IMR-90 (cell line): Measurements from ENCODE around the gene CYTH1. TPM values are rescaled to one million over a fixed set of nuclear protein-coding genes. Genes with fewer than 3 reads are reported as not detected.

Experiments
- ATAC-seq: fragments of 200-7000 bp; cut with Tn5 transposase; 2 replicates; pipeline ENCODE4 v1.9.1; 2020; ENCODE audit warnings: low read depth, mild to moderate bottlenecking, moderate library complexity
- BruUV-seq: library from RNA; stranded (reverse); fragments of 400-500 nt; replicated peaks from 2 replicates; lab custom pipeline; 2021; lab: Mats Ljungman, UMichigan
- CTCF ChIA-PET: fragments of 300-600 bp; formaldehyde crosslinking; extraction: SDS; loops from one replicate; lab custom pipeline; 2021; ENCODE audit warnings: antibody characterized with exemption; lab: Yijun Ruan, JAX
- POLR2A ChIA-PET: fragments of 300-600 bp; sonication (Branson Sonifier 250); formaldehyde crosslinking; loops from one replicate; lab custom pipeline; 2022; ENCODE audit warnings: antibody characterized with exemption; ENCODE audit not compliant: unreplicated experiment; lab: Charles Lee
- DNase-seq: peaks from one replicate; pipeline ENCODE4 v3.0.0; 2013
- H2AFZ ChIP-seq: replicated peaks from 2 replicates; pipeline ENCODE3; 2013; ENCODE audit warnings: low read length, mild to moderate bottlenecking; ENCODE audit not compliant: poor library complexity
- H2AK5ac ChIP-seq: 2 replicates; pipeline ENCODE4 v1.6.1; 2013; ENCODE audit warnings: low read depth, low read length, inconsistent platforms
- H2AK9ac ChIP-seq: replicated peaks from 2 replicates; pipeline ENCODE3; 2013; ENCODE audit warnings: mild to moderate bottlenecking, low read depth, low read length, moderate library complexity; ENCODE audit not compliant: poor library complexity
- H2BK120ac ChIP-seq: 2 replicates; pipeline ENCODE4 v1.6.1; 2013; ENCODE audit warnings: low read depth, low read length, inconsistent platforms
- H2BK15ac ChIP-seq: 3 replicates; pipeline ENCODE4 v1.6.1; 2013; ENCODE audit warnings: low read depth, low read length, inconsistent platforms
- H2BK20ac ChIP-seq: 2 replicates; pipeline ENCODE4 v1.6.1; 2013; ENCODE audit warnings: low read depth, mild to moderate bottlenecking, inconsistent platforms, low read length, moderate library complexity
- H2BK5ac ChIP-seq: 2 replicates; pipeline ENCODE4 v1.6.1; 2013; ENCODE audit warnings: mild to moderate bottlenecking, low read depth, low read length, inconsistent platforms; ENCODE audit not compliant: poor library complexity, severe bottlenecking
- H3K14ac ChIP-seq: replicated peaks from 2 replicates; pipeline ENCODE4 v1.6.1; 2013; ENCODE audit warnings: low read depth, low read length, inconsistent platforms
- H3K18ac ChIP-seq: 2 replicates; pipeline ENCODE4 v1.6.1; 2013; ENCODE audit warnings: low read depth, low read length, control low read depth
- H3K23ac ChIP-seq: 2 replicates; pipeline ENCODE4 v1.6.1; 2013; ENCODE audit warnings: low read depth, low read length, inconsistent platforms
- H3K27ac ChIP-seq: 2 replicates; pipeline ENCODE4 v1.5.1; 2013; ENCODE audit warnings: mild to moderate bottlenecking, control low read depth, low read length; ENCODE audit not compliant: insufficient read depth
- H3K27me3 ChIP-seq: 2 replicates; pipeline ENCODE4 v1.6.1; 2013; ENCODE audit warnings: low read length; ENCODE audit not compliant: control insufficient read depth, insufficient read depth
- H3K36me3 ChIP-seq: 2 replicates; pipeline ENCODE4 v1.6.1; 2013; ENCODE audit warnings: low read length, mixed read lengths; ENCODE audit not compliant: control insufficient read depth, insufficient read depth
- H3K4ac ChIP-seq: 2 replicates; pipeline ENCODE4 v1.6.1; 2013; ENCODE audit warnings: low read depth, low read length, inconsistent platforms
- H3K4me1 ChIP-seq: 2 replicates; pipeline ENCODE4 v1.6.1; 2013; ENCODE audit warnings: low read length, mixed read lengths; ENCODE audit not compliant: control insufficient read depth, insufficient read depth
- H3K4me2 ChIP-seq: 2 replicates; pipeline ENCODE4 v1.6.1; 2013; ENCODE audit warnings: low read depth, mild to moderate bottlenecking, control low read depth, low read length, moderate library complexity
- H3K4me3 ChIP-seq: 2 replicates; pipeline ENCODE4 v1.5.1; 2013; ENCODE audit warnings: low read depth, mild to moderate bottlenecking, control low read depth, low read length, moderate library complexity; ENCODE audit not compliant: insufficient read depth
- H3K56ac ChIP-seq: 2 replicates; pipeline ENCODE4 v1.6.1; 2013; ENCODE audit warnings: low read length, inconsistent platforms; ENCODE audit not compliant: insufficient read depth; ENCODE audit errors: extremely low read depth
- H3K79me1 ChIP-seq, 2 experiments: 2 replicates each; pipeline ENCODE4 v1.6.1; 2013; ENCODE audit warnings: low read length in 2 of 2, inconsistent platforms in 1 of 2, low read depth in 1 of 2
- H3K9ac ChIP-seq: 2 replicates; pipeline ENCODE4 v1.6.1; 2013; ENCODE audit warnings: low read depth, low read length, control low read depth
- H3K9me1 ChIP-seq: 2 replicates; pipeline ENCODE4 v1.6.1; 2013; ENCODE audit warnings: low read length, inconsistent platforms; ENCODE audit not compliant: insufficient read depth
- H3K9me3 ChIP-seq: 2 replicates; pipeline ENCODE4 v1.6.1; 2013; ENCODE audit warnings: low read length; ENCODE audit not compliant: control insufficient read depth, insufficient read depth
- H4K20me1 ChIP-seq: 2 replicates; pipeline ENCODE4 v1.6.1; 2013; ENCODE audit warnings: low read length, inconsistent platforms; ENCODE audit not compliant: insufficient read depth
- H4K5ac ChIP-seq: 2 replicates; pipeline ENCODE4 v1.6.1; 2013; ENCODE audit warnings: mild to moderate bottlenecking, low read depth, low read length, control low read depth
- H4K8ac ChIP-seq, 2 experiments: 2 replicates each; pipeline ENCODE4 v1.6.1; 2013; ENCODE audit warnings: low read depth in 2 of 2, low read length in 2 of 2, control low read depth in 1 of 2, inconsistent platforms in 1 of 2
- H4K91ac ChIP-seq: 2 replicates; pipeline ENCODE4 v1.6.1; 2013; ENCODE audit warnings: low read depth, low read length, inconsistent platforms; ENCODE audit not compliant: insufficient read depth
- CEBPB ChIP-seq: IDR thresholded peaks from 2 replicates; pipeline ENCODE4 v1.6.1; 2012; ENCODE audit warnings: low read depth, low read length, improper control_type of control experiment
- RCOR1 ChIP-seq: IDR thresholded peaks from 2 replicates; pipeline ENCODE4 v1.6.1; 2012; ENCODE audit warnings: mild to moderate bottlenecking, low read length, improper control_type of control experiment; ENCODE audit not compliant: insufficient replicate concordance
- WGBS, 2 experiments: methylation state at CpG; one replicate each; pipeline versions ENCODE4 v1.1.5 to v1.1.7; 2013; ENCODE audit warnings: missing lambda C conversion rate in 2 of 2; ENCODE audit not compliant: insufficient read length in 1 of 2; ENCODE audit errors: extremely low coverage in 2 of 2; 5-methylcytosine and 5-hydroxymethylcytosine counted together
- dilution Hi-C: fragments of 300-500 bp; cut with HindIII; formaldehyde crosslinking; loops from one replicate; pipeline ENCODE4 v1.14.3; 2018; ENCODE audit warnings: low sequenced_read_pairs; ENCODE audit not compliant: unreplicated experiment
- in situ Hi-C: fragments of 300-500 bp; cut with MboI; formaldehyde crosslinking; loops from 3 replicates; pipeline ENCODE4 v1.14.3; 2019; ENCODE audit warnings: low sequenced_read_pairs, inconsistent platforms, mixed read lengths
- intact Hi-C: fragments of 100-400 bp; cut with micrococcal nuclease; formaldehyde crosslinking; loops from 2 replicates; pipeline ENCODE4 v1.10.0; 2022
- polyA plus RNA-seq, 3 experiments: library from polyadenylated mRNA; depleted of rRNA; stranded (reverse); fragments of >200 nt; gene quantifications; 2 replicates each; pipeline ENCODE4 v1.2.3, GENCODE V29; 2012; ENCODE audit warnings: low replicate concordance in 1 of 3
- total RNA-seq: library from RNA; depleted of rRNA; stranded (reverse); fragments of >200 nt; gene quantifications from 2 replicates; pipeline ENCODE4 v1.2.3, GENCODE V29; 2012

CYTH1 gene
- total and polyA plus RNA-seq, 2 of the 4 experiments (the other 2 are of a cell fraction): 7.9 to 12.4 TPM

GRCh38 chr17:78719630-78720298 is 62.3 kb downstream of the CYTH1 start:
- no peak overlapping the region for H2BK20ac ChIP-seq
- H2AK5ac ChIP-seq: no peak overlapping the region
- DNase-seq (no peak), ATAC-seq (no peak)
- H4K91ac ChIP-seq: no peak overlapping the region
- no peak overlapping the region for H3K56ac ChIP-seq
- TF ChIP-seq CEBPB: peak; percentile 81
- TF ChIP-seq RCOR1: no peak
- H3K4me2 ChIP-seq: no peak overlapping the region
- peaks cover 53% of the 10 kb centered on the region for H4K20me1 ChIP-seq
- H2AFZ ChIP-seq: no peak overlapping the region
- no peak overlapping the region for H2BK120ac ChIP-seq
- no peak overlapping the region for H4K8ac ChIP-seq
- no peaks in the 10 kb centered on the region for H3K27me3 ChIP-seq
- no TSS peak for BruUV-seq
- H3K27ac ChIP-seq: no peak overlapping the region
- H2BK15ac ChIP-seq: no peak overlapping the region
- no peak overlapping the region for H4K5ac ChIP-seq
- dilution Hi-C loops: no loop called here
- H3K4ac ChIP-seq: no peak overlapping the region
- no peak overlapping the region for H3K4me3 ChIP-seq
- no peak overlapping the region for H3K18ac ChIP-seq
- H2AK9ac ChIP-seq: no peak overlapping the region
- H3K14ac ChIP-seq: no peak overlapping the region
- peaks cover 10% of the 10 kb centered on the region for H3K9me1 ChIP-seq
- peaks cover 26 to 60% of the 10 kb centered on the region in 2 experiments for H3K79me1 ChIP-seq
- ChIA-PET POLR2A (no interaction called here), CTCF (interaction anchor here (1.6 kb wide), 1 partner anchor 9 kb away, joined by 3 read pairs; no protein-coding TSS in a partner anchor)
- in situ Hi-C loops: no loop called here
- no peak overlapping the region for H3K23ac ChIP-seq
- peaks cover 28% of the 10 kb centered on the region for H3K4me1 ChIP-seq
- intact Hi-C loops: no loop called here
- H3K9ac ChIP-seq: no peak overlapping the region
- 100% methylated on average over 1 of the region's 4 CpGs; no CpG with 5 or more reads in 1 of the 2 experiments for WGBS, 2 experiments
- H3K9me3 ChIP-seq: no peaks in the 10 kb centered on the region
- H2BK5ac ChIP-seq: no peak overlapping the region
- no peaks in the 10 kb centered on the region for H3K36me3 ChIP-seq
